Kidney tubule cell (primary cell): ENCODE data around the gene MIS12.

ENCODE experiments used
- DNase-seq: peaks from one replicate; pipeline ENCODE4 v3.0.0-alpha.2; 2018; ENCODE audit warnings: low spot score

MIS12 gene

GRCh38 chr17:5535436-5535835 is 49.1 kb downstream of the MIS12 start:
- DNase-seq: no peak

DNA sequence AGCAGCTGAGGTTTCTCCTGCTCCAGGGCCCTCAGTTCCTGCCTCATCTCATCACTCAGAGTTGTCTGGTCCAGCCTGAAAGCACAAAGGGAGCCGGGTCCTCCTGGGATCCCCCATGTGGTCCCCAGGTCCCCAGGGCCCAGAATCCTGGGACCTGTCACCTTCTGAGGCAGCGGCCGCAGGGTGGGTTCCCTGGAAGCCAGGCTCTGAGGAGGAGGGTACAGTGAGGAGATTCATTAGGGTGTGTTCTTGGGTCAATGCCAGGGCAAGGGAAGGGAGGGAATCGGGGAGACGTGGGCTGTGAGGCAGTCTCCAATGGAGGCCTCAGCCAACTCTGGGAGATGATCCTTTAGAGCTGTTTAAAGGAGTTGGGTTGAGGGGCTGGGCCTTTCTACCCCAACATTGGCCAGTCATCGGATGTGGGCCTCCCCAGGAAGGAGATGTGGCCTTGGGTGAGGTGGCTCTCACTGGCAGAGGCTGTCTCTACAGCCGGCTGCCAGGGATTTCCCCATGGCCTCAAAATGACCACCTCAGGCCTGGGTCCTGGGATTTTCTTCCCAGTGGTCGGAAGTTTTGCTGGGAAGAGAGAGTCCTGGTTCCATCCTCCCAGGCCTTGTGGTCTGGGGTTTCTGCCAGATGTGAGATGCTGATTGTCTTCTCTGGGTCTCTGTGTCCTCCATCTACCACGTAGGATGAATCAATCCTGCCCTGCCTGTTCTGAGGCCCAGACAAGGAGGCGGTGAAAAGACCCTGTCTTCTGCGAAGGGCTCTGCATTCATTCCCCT is 50.7 kb downstream of the MIS12 start:
- peak; percentile 24 for DNase-seq

GRCh38 chr17:5539286-5539685 is 52.9 kb downstream of the MIS12 start:
- no peak for DNase-seq

GRCh38 chr17:5540321-5540720 is 54.0 kb downstream of the MIS12 start:
- DNase-seq: no peak
